ENCODE data around the gene NBPF26.
A peak's percentile ranks its signal among the peaks of the same experiment; 100 is the strongest.
"Not testable (repeated sequence)": the region's sequence is repeated elsewhere in the genome, so short reads cannot be mapped to it uniquely, and the experiment has no call there.

Gene NBPF26

DNA sequence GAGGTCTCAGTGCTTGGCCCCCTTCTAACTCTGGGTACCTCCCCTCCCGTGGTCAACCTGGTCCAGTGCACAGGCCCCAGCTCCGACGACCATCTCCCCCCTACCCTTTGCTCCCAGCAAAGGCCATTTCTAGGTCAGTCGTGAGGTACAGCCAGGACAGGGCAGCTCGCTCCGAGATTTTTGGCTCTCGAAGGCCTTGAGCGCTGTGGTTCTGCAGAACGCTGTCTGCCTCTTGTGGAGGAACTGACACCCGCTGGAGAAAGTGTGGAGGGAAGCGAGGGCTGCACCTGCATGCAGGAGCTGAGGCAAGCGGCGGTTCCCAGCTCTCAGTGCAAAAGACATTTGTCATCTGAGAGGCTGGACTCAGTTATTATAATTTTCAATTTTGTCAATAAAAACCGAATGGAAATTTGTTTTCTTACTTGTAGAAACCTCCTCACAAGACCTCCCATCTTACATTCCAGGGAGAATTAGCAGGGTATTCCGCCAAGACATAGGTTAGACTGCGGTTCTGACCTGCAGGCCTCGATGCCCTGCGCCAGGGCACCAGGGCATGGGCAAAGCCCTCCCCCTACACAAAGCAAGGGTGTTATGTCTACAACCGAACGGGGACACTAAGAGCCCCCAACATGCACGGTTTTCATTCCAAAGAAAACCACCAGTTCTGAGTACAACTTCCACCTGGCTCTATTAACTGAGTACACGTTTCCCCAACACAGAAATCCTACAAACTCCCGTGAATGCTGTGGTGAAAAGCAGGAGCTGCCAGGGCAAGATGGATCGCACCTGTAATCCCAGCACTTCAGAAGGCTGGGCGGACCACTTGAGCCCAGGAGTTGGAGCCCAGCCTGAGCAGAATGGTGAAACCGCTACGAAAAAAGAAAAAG is 125.9 kb downstream of the NBPF26 start:
- peak overlapping the region; percentile 64 for H3K4me3 ChIP-seq (ENCODE audit: low read depth, low read length)
- DNase-seq (ENCODE audit: low read depth), result peak; percentile 14

DNA sequence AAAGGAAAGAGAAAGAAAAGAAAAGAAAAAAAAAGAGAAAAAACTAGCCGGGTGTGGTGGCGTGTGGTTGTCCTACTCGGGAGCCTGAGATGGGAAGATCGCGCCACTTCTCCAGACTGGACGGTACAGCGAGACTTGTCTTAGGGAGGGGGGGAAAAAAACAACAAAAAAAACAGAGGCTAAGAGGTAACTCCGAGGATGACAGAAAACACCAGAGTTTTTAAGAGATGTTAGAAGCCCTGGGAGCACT is 126.5 kb downstream of the NBPF26 start:
- peak overlapping the region; percentile 64 for H3K4me3 ChIP-seq (ENCODE audit: low read depth, low read length)
- DNase-seq (ENCODE audit: low read depth), result peak; percentile 56

DNA sequence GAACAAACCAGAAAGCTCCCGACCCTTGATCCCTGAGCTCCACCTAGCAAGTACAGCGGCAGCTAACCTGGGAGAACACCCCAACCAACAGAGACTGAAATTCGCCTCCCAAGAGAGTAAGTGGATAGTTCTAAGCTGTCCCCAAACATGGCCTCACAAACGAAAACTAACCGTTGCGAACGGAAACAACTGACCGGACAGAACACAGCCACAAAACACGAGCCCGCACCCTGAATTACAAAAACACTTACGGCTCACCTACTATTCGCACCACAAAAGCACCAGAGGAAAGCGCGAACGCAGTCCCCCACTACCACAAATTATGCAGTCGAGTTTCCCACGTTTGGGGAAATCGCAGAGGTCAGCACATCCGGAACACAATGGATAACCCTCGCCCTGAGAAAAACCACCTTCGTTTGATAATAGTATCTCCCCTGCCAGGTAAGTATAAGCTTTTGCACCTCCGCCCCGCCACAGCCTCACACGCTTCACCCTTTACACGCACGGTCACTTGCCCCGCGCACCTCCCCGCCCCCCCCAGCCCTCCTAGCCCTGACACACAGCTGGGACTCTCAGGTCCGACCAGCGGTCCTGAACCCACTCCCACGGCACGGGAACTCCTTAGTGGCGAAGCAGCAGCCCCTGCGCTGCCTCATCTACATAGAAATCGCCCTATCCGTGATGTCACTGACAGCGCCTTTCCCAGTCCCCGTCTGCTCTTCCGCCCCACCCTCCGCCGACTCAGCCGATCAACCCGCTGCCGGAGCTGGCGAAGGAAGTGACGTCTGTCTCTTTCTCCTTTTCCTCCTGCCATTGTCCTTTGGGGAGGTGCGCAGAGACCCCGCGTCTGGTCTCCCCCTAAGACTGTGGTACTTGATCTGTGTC is 127.0 kb downstream of the NBPF26 start:
- TF ChIP-seq POLR2A (IDR thresholded peaks at IDR 0.05; ENCODE audit: extremely low read depth, insufficient read length), result peak; percentile 92
- peak; percentile 96 for DNase-seq (ENCODE audit: low read depth)

DNA sequence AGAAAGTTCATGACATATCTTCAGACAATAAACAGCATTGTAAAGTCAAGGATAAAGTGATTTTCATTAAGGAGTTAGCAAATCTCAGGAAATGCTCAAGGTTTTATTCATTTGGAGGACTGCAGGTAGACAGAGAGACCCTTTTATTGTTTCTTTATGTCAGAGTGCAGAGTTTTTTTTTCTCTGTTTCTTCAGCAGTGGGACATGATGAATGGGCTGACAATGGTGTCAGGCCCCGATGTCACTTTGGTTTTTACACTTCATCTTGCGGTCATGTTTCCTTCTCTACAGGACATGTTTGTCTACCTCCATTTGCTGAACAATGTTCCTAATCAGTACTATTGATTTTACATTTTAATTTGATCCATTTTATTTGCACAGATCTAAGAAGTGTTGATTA is 134.4 kb downstream of the NBPF26 start:
- DNase-seq (ENCODE audit: low read depth); H3K4me3 ChIP-seq (ENCODE audit: low read depth, low read length): not testable (repeated sequence)

More for the DNA sequence above, 127.0 kb downstream of the NBPF26 start:
- H3K4me3 ChIP-seq (ENCODE audit: low read depth, low read length), result peak overlapping the region; percentile 64

DNA sequence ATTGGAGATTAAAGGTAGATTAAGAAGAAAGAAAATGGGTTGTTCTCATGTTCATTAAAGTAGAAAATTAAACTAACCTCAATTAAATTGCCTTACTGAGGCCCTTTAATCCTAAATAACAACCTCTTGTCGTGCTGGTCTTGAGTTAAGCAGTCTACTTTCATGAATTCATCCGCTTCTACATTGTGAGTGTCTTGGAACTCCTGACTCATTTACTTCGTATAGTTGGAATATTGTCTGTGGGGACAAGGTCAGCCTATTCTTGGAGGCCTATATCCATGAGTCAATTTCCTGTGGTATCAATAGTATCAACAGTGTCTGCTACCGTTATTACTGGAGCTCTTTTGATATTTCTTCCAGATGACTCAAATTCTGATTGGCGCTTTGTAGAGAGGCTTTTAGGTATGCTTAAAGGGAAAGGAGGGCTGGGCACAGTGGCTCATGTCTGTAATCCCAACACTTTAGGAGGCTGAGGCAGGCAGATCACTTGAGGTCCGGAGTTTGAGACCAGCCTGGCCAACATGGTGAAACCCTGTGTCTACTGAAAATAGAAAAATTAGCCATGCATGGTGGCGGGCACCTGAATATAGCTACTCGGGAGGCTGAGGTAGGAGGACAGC is 136.0 kb downstream of the NBPF26 start:
- DNase-seq (ENCODE audit: low read depth), result peak; percentile 6
- H3K4me3 ChIP-seq (ENCODE audit: low read depth, low read length), result not testable (repeated sequence)

DNA sequence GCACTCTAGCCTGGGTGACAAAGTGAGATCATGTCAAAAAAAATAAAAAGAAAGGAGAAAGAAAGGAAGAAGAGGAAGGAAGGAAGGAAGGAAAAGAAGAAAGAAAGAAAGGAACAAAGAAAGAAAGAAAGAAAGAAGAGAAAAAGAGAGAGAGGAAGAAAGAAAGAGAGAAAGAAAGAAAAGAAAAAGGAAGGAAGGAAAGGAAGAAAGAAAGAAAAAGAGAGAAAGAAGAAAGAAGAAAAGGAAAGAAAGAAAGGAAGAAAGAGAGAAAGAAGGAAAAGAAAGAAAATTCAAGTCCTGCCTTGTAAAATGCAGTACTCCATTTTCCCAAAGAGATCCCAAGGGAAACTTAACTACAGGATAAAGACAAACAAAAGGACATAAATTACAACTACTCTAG is 154.5 kb downstream of the NBPF26 start:
- not testable (repeated sequence) for H3K4me3 ChIP-seq (ENCODE audit: low read depth, low read length)

DNA sequence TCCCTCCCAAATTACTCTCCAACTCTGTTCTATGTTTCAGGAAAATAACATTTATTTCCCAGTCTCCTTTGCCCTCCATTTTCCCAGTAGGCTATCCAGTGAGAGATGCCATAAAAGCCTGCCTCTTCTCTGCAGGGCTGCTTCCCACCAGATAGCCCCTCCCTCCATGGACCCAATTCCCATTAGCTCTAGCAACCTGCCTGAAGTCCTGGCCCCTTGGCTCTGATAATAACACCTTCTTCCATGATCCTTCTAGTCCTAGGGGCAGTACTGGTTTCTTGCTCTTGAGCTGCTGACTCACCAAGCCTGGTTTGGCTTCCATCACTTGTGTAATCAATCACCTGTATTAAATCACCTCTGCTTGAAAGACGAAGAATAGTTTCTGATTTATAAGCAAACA is 156.3 kb downstream of the NBPF26 start:
- not testable (repeated sequence) for H3K4me3 ChIP-seq (ENCODE audit: low read depth, low read length); DNase-seq (ENCODE audit: low read depth)

More for the DNA sequence above, 154.5 kb downstream of the NBPF26 start:
- DNase-seq (ENCODE audit: low read depth), result not testable (repeated sequence)

DNA sequence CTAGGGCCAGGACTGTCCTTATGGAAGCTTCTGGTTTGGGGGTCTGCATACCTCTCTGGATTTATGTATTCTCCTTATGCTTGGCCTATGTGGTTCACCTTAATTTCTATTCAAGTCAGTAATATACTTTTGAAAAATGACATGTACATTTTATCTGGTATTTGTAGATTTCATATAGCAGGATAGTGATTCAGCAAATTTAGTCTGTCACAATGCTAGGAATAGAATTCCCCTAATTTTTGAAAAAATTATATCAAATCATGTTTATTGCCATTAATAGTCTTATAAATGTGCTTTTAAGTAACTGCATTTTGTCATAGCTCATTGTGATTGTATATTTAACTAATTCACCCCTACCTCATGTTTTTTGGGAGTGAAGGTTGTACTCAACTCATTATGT is 158.2 kb downstream of the NBPF26 start:
- DNase-seq (ENCODE audit: low read depth), result not testable (repeated sequence)

More for the DNA sequence above, 158.2 kb downstream of the NBPF26 start:
- not testable (repeated sequence) for H3K4me3 ChIP-seq (ENCODE audit: low read depth, low read length)

Data from NB4 (cell line).